ENCODE data around the gene MYZAP.

Gene MYZAP

GRCh38 chr15:57562196-57562769 is 29.4 kb upstream of the MYZAP start:
- no peak for DNase-seq (ENCODE audit: low read depth in 2 of 2)

GRCh38 chr15:57563416-57563815 is 28.3 kb upstream of the MYZAP start:
- DNase-seq (ENCODE audit: low read depth in 2 of 2): no peak

- DNase-seq (ENCODE audit: low read depth in 2 of 2): no peak
Observed at GRCh38 chr15:57565311-57565710, 26.4 kb upstream of the MYZAP start.

GRCh38 chr15:57566834-57567233 is 24.9 kb upstream of the MYZAP start:
- DNase-seq (ENCODE audit: low read depth in 2 of 2): no peak

GRCh38 chr15:57567891-57568290 is 23.8 kb upstream of the MYZAP start:
- no peak for DNase-seq (ENCODE audit: low read depth in 2 of 2)

- no peak for DNase-seq (ENCODE audit: low read depth in 2 of 2)
Observed at GRCh38 chr15:57568299-57568698, 23.4 kb upstream of the MYZAP start.

- DNase-seq (ENCODE audit: low read depth in 2 of 2): no peak
Observed at GRCh38 chr15:57570340-57570739, 21.4 kb upstream of the MYZAP start.

- no peak for DNase-seq (ENCODE audit: low read depth in 2 of 2)
Observed at GRCh38 chr15:57570994-57571393, 20.7 kb upstream of the MYZAP start.

- no peak for DNase-seq (ENCODE audit: low read depth in 2 of 2)
Observed at GRCh38 chr15:57571725-57572124, 20.0 kb upstream of the MYZAP start.

GRCh38 chr15:57572468-57572867 is 19.2 kb upstream of the MYZAP start:
- DNase-seq (ENCODE audit: low read depth in 2 of 2): no peak

- DNase-seq (ENCODE audit: low read depth in 2 of 2): no peak
Observed at GRCh38 chr15:57573151-57573550, 18.6 kb upstream of the MYZAP start.

- DNase-seq (ENCODE audit: low read depth in 2 of 2): no peak
Observed at GRCh38 chr15:57575363-57575762, 16.3 kb upstream of the MYZAP start.

GRCh38 chr15:57578288-57578900 is 13.3 kb upstream of the MYZAP start:
- no peak for DNase-seq (ENCODE audit: low read depth in 2 of 2)

- no peak for DNase-seq (ENCODE audit: low read depth in 2 of 2)
Observed at GRCh38 chr15:57580428-57580827, 11.3 kb upstream of the MYZAP start.

- DNase-seq (ENCODE audit: low read depth in 2 of 2): no peak
Observed at GRCh38 chr15:57580866-57581265, 10.8 kb upstream of the MYZAP start.

GRCh38 chr15:57582090-57582489 is 9.6 kb upstream of the MYZAP start:
- DNase-seq (ENCODE audit: low read depth in 2 of 2): no peak

GRCh38 chr15:57583282-57583681 is 8.4 kb upstream of the MYZAP start:
- DNase-seq (ENCODE audit: low read depth in 2 of 2): no peak

- no peak for DNase-seq (ENCODE audit: low read depth in 2 of 2)
Observed at GRCh38 chr15:57583720-57584119, 8.0 kb upstream of the MYZAP start.

GRCh38 chr15:57586661-57587424 is 4.9 kb upstream of the MYZAP start:
- no peak for DNase-seq (ENCODE audit: low read depth in 2 of 2)

GRCh38 chr15:57589281-57589680 is 2.4 kb upstream of the MYZAP start:
- DNase-seq (ENCODE audit: low read depth in 2 of 2): no peak

GRCh38 chr15:57589754-57590153 is 1.9 kb upstream of the MYZAP start:
- DNase-seq (ENCODE audit: low read depth in 2 of 2): no peak

GRCh38 chr15:57591237-57591821 is 375 bp upstream of the MYZAP start:
- no peak for DNase-seq (ENCODE audit: low read depth in 2 of 2)

- DNase-seq (ENCODE audit: low read depth in 2 of 2): no peak
Observed at GRCh38 chr15:57592426-57592825, 722 bp downstream of the MYZAP start.

All from stimulated activated CD4-positive, alpha-beta T cell treated with anti-CD3 and anti-CD28 coated beads, Interleukin-1b, Interleukin-23, amount 100 ng/mL, for 1 hour (primary cell).